SK-N-SH treated with all-trans-retinoic acid at 6 μM for 48 hours (cell line): ENCODE data around the gene FAM20C.

Experiments used
- GLIS3 ChIP-seq: fragments of 250-450 bp; sonication (Bioruptor Pico); IDR thresholded peaks from 2 replicates; pipeline ENCODE4 v1.5.0; 2020; ENCODE audit warnings: mild to moderate bottlenecking, moderate library complexity
- POU6F1 ChIP-seq: fragments of 250-450 bp; sonication (Bioruptor Pico); IDR thresholded peaks from 2 replicates; pipeline ENCODE4 v1.8.0; 2021; ENCODE audit warnings: low read depth, mild to moderate bottlenecking, moderate library complexity, borderline replicate concordance
- ZNF8 ChIP-seq: fragments of 450-650 bp; formaldehyde crosslinking; IDR thresholded peaks from 2 replicates; pipeline ENCODE4 v1.5.0; 2020; ENCODE audit warnings: mild to moderate bottlenecking, moderate library complexity

- TF ChIP-seq GLIS3 (CRISPR knock-in tag), result no peak
- no peak for TF ChIP-seq ZNF8
- TF ChIP-seq POU6F1 (CRISPR knock-in tag), result no peak
These were observed 69.8 kb downstream of the FAM20C start for GRCh38 chr7:262251-262572.
